Stimulated activated CD8-positive, alpha-beta memory T cell treated with anti-CD3 and anti-CD28 coated beads, Interleukin-12 subunit alpha, Interleukin-12 subunit beta, amount 100 ng/mL, for 24 hours (primary cell): ENCODE results near the gene POU2AF2.
"Not testable (repeated sequence)": the region's sequence is repeated elsewhere in the genome, so short reads cannot be mapped to it uniquely, and the experiment has no call there.

Experiments
- DNase-seq: peaks from one replicate; pipeline ENCODE4 v3.0.0-alpha.2; 2020; ENCODE audit errors: extremely low read depth

The POU2AF2 gene

GRCh38 chr11:111258046-111258445 lies 12.5 kb downstream of the POU2AF2 start:
- no peak for DNase-seq

- DNase-seq: no peak
These were observed 14.4 kb downstream of the POU2AF2 start for GRCh38 chr11:111259896-111260295.

GRCh38 chr11:111260811-111261210 lies 15.3 kb downstream of the POU2AF2 start:
- no peak for DNase-seq

GRCh38 chr11:111264646-111265045 lies 19.1 kb downstream of the POU2AF2 start:
- no peak for DNase-seq

GRCh38 chr11:111265421-111265820 lies 19.9 kb downstream of the POU2AF2 start:
- DNase-seq: no peak

- not testable (repeated sequence) for DNase-seq
These were observed 22.8 kb downstream of the POU2AF2 start for GRCh38 chr11:111268303-111268702.

GRCh38 chr11:111269146-111269868 lies 23.8 kb downstream of the POU2AF2 start:
- DNase-seq: no peak

- no peak for DNase-seq
These were observed 26.9 kb downstream of the POU2AF2 start for GRCh38 chr11:111272420-111272819.

GRCh38 chr11:111282562-111283075 lies 37.1 kb downstream of the POU2AF2 start:
- no peak for DNase-seq

- DNase-seq: no peak
These were observed 38.5 kb downstream of the POU2AF2 start for GRCh38 chr11:111283945-111284481.

- DNase-seq: no peak
These were observed 39.9 kb downstream of the POU2AF2 start for GRCh38 chr11:111285189-111286091.

GRCh38 chr11:111291764-111292163 lies 46.2 kb downstream of the POU2AF2 start:
- DNase-seq: no peak

GRCh38 chr11:111292408-111292807 lies 46.9 kb downstream of the POU2AF2 start:
- DNase-seq: not testable (repeated sequence)

GRCh38 chr11:111296196-111296595 lies 50.7 kb downstream of the POU2AF2 start:
- no peak for DNase-seq

- no peak for DNase-seq
These were observed 52.2 kb downstream of the POU2AF2 start for GRCh38 chr11:111297696-111298095.

- no peak for DNase-seq
These were observed 53.0 kb downstream of the POU2AF2 start, which contains the start of gene POU2AF3 for GRCh38 chr11:111298413-111299100. Gene POU2AF3, plus strand, starts transcription at chr11:111298546. Its CDS starts 36 bp downstream, at chr11:111298582.

GRCh38 chr11:111299101-111300026 lies 53.8 kb downstream of the POU2AF2 start:
- no peak for DNase-seq

GRCh38 chr11:111300569-111300968 lies 55.0 kb downstream of the POU2AF2 start:
- no peak for DNase-seq

- no peak for DNase-seq
These were observed 55.7 kb downstream of the POU2AF2 start for GRCh38 chr11:111301004-111301841.

GRCh38 chr11:111301842-111302118 lies 56.3 kb downstream of the POU2AF2 start:
- DNase-seq: no peak
